PFSK-1 (cell line): ENCODE measurements around the gene PPP6R1.

ENCODE experiments used
- FOXP2 ChIP-seq: optimal IDR thresholded peaks from 2 replicates; pipeline ENCODE3; 2011; ENCODE audit warnings: borderline replicate concordance, control low read depth, inconsistent platforms; ENCODE audit not compliant: insufficient read depth; ENCODE audit errors: extremely low read length, extremely low read depth
- POLR2AphosphoS5 ChIP-seq: IDR thresholded peaks from 2 replicates; pipeline ENCODE4 v1.6.1; 2012; ENCODE audit warnings: low read depth, mild to moderate bottlenecking, control low read depth, low read length, moderate library complexity
- SIN3A ChIP-seq: IDR thresholded peaks from 2 replicates; pipeline ENCODE4 v1.6.1; 2012; ENCODE audit warnings: mild to moderate bottlenecking, low read length, moderate library complexity, borderline replicate concordance; ENCODE audit not compliant: insufficient read depth
- TAF1 ChIP-seq: IDR thresholded peaks from 2 replicates; pipeline ENCODE4 v1.6.1; 2012; ENCODE audit warnings: low read length, control low read depth, borderline replicate concordance; ENCODE audit not compliant: insufficient read depth
- TF ChIP-seq, protein P1 (sequence below), 2 experiments: IDR thresholded peaks; 2 replicates each; pipeline versions ENCODE4 v1.6.1 to v1.8.0; 2011 to 2012; ENCODE audit warnings: low read depth in 2 of 2, low read length in 2 of 2, control low read depth in 1 of 2, inconsistent platforms in 1 of 2, mild to moderate bottlenecking in 1 of 2, moderate library complexity in 1 of 2; ENCODE audit not compliant: insufficient read depth in 1 of 2

DNA sequence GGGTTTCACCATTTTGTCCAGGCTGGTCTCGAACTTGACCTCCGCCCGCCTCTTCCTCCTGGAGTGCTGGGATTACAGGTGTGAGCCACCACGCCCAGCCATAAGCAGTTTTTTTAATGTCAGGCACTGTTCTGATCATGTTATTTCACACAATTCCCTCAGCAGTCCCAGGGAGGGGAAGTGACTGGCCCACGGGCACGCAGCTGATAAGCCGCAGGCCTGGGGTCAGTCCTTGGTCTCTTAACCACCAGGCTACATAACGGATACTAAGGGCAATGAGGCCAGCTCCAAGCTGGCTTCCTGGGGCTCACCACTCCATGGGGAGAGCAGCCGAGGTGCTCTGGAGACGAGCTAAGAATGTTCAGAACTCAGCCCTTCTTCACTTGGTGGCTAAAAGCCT, 38.5 kb upstream of the PPP6R1 start:
- TF ChIP-seq, protein P1, sequence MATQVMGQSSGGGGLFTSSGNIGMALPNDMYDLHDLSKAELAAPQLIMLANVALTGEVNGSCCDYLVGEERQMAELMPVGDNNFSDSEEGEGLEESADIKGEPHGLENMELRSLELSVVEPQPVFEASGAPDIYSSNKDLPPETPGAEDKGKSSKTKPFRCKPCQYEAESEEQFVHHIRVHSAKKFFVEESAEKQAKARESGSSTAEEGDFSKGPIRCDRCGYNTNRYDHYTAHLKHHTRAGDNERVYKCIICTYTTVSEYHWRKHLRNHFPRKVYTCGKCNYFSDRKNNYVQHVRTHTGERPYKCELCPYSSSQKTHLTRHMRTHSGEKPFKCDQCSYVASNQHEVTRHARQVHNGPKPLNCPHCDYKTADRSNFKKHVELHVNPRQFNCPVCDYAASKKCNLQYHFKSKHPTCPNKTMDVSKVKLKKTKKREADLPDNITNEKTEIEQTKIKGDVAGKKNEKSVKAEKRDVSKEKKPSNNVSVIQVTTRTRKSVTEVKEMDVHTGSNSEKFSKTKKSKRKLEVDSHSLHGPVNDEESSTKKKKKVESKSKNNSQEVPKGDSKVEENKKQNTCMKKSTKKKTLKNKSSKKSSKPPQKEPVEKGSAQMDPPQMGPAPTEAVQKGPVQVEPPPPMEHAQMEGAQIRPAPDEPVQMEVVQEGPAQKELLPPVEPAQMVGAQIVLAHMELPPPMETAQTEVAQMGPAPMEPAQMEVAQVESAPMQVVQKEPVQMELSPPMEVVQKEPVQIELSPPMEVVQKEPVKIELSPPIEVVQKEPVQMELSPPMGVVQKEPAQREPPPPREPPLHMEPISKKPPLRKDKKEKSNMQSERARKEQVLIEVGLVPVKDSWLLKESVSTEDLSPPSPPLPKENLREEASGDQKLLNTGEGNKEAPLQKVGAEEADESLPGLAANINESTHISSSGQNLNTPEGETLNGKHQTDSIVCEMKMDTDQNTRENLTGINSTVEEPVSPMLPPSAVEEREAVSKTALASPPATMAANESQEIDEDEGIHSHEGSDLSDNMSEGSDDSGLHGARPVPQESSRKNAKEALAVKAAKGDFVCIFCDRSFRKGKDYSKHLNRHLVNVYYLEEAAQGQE (IDR thresholded peaks at IDR 0.05; ENCODE audit: insufficient read depth in 1 of 2, low read depth in 2 of 2, low read length in 2 of 2): no peak
- no peak for TF ChIP-seq POLR2AphosphoS5
- TF ChIP-seq TAF1: no peak
- TF ChIP-seq SIN3A: no peak
- no peak for TF ChIP-seq FOXP2
